GM19468 (cell line): ENCODE measurements around the gene LNPK.
"Not testable (repeated sequence)": the region's sequence is repeated elsewhere in the genome, so short reads cannot be mapped to it uniquely, and the experiment has no call there.

Experiments used
- ATAC-seq: cut with Tn5 transposase; IDR thresholded peaks from one replicate; pipeline ENCODE4 v1.9.1; 2021; ENCODE audit warnings: mild to moderate bottlenecking, moderate library complexity, moderate number of reproducible peaks; ENCODE audit not compliant: unreplicated experiment; ENCODE audit errors: extremely low read depth

Gene LNPK

DNA sequence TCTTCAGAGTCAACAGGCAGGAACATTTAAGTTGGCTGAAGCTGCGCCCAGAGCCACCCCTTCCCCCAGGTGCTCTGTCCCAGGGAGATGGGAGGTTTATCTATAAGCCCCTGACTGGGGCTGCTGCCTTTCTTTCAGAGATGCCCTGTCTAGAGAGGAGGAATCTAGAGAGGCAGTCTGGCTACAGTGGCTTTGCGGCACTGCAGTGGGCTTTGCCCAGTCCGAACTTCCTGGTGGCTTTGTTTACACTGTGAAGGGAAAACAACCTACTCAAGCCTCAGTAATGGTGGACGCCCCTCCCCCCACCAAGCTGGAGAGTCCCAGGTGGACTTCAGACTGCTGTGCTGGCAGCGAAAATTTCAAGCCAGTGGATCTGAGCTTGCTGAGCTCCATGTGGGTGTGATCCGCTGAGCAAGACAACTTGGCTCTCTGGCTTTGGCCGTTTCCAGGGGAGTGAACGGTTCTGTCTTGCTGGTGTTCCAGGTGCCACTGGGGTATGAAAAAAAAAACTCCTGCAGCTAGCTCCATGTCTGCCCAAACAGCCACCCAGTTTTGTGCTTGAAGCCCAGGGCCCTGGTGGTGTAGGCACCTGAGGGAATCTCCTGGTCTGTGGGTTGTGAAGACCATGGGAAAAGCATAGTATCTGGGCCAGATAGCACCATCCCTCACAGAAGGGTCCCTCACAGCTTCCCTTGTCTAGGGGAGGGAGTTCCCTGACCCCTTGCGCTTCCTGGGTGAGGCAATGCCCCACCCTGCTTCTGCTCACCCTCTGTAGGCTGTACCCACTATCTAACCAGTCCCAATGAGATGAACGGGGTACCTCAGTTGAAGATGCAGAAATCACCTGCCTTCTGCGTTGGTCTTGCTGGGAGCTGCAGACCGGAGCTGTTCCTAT, 88.0 kb downstream of the LNPK start:
- ATAC-seq: not testable (repeated sequence)

DNA sequence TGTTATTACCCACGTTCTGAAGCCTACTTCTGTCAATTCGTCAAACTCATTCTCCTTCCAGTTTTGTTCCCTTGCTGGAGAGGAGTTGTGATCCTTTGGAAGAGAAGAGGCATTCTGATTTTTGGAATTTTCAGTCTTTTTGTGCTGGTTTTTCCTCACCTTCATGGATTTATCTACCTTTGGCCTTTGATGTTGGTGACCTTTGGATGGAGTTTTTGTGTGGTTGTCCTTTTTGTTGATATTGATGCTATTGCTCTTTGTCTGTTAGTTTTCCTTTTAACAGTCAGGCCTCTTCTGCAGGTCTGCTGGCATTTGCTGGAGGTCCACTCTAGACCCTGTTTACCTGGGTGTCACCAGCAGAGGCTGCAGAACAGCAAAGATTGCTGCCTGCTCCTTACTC, 88.8 kb downstream of the LNPK start:
- not testable (repeated sequence) for ATAC-seq

DNA sequence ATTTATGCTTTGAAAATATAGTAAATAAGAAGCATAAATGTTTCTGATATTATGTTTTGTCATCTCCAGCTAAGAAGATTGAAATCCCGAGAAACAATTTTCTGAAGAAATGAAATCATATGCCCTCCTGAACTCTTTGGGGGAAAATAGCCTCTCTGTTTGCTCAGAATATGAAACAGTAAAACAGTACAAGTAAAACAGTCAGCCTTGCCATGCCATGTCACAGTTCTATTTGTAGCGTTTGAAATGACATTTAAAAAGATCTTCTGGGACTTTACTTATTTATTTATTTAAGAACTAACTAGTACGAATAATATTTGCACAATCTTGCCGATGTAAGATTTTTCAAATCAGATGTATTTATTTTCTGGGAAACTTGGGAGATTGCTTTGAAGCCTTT, 98.0 kb downstream of the LNPK start:
- ATAC-seq: no peak

DNA sequence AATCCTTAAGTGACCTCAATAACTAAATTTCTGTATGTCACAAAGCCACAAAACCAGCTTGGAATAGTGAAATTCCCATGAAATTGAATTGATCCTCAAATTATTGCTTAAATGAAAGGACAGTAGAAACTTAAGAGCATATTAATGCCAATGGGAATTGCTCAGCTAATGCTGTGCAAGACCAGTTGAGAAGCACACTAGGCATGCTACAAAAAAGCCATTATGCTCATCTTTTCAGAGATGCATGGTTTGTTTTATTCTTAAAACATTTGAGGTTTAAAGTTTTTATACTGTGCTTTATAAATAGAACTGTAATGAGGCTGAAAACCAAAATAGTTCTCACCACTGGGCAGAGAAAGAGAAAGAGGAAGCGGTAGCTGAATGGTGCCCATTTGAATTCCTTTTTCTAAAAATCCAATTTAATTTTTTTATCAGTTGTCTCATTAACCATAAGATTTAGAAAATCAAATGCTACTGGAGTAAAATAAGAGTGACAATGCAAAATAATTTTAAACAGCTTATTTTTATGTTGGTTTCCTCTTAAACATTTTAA, 98.6 kb downstream of the LNPK start:
- ATAC-seq: no peak

DNA sequence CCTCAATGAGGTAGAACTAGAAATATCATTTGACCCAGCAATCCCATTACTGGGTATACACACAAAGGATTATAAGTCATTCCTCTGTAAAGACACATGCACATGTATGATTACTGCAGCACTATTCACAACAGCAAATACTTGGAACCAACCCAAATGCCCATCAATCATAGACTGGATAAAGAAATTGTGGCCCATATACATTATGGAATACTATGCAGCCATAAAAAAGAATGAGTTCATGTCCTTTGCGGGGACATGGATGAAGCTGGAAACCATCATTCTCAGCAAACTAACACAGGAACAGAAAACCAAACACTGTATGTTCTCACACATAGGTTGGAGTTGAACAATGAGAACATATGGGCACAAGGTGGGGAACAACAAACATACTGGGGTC, 106.1 kb downstream of the LNPK start:
- not testable (repeated sequence) for ATAC-seq

DNA sequence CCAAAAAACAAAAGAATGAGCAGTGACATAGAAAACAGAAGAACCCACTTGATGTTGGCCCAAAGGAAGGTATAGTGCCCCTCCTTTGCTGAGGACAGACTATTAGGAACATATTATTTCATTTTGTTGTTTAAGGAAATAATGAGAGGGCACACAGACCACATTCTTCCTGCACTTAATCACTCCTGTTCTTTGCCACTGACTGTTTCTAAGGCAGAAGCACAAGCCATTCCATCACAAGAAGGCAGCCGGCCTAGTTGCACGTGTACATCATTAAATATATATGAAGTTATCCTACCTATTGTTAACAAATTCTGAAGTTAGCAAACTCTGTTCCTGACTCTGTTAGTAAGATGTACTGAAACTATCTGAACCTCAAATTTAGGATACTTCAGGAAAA, 110.0 kb downstream of the LNPK start:
- no peak for ATAC-seq

GRCh38 chr2:175890636-175891242, 111.3 kb downstream of the LNPK start:
- ATAC-seq: no peak

DNA sequence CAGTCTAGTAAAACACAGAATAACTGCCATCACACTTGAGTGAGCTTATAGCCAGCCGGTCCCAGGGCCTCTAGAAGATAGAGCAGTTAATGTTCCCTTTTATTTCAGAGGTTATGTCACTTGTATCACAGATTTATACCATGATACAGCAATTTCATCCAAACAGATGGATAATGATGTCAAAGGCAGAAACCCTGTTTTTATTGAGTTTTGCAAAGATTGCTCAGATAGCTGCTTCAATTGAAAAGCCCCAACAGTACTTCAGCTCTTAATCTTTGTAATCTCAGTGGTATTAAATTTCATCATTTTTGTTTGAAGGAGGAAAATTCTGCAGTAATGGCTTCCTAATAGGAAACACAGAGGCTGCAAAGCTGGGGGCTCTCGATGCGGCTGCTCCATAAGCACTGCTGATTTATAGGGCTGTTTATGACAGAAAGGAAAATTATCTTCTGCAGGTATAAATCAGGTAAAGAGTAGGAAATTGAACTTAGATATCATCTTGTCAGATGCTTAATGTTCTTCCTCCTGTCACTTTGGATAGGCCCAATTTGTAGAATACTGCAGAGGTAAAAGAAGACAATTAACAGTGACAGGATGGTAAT, 112.3 kb downstream of the LNPK start:
- no peak for ATAC-seq

DNA sequence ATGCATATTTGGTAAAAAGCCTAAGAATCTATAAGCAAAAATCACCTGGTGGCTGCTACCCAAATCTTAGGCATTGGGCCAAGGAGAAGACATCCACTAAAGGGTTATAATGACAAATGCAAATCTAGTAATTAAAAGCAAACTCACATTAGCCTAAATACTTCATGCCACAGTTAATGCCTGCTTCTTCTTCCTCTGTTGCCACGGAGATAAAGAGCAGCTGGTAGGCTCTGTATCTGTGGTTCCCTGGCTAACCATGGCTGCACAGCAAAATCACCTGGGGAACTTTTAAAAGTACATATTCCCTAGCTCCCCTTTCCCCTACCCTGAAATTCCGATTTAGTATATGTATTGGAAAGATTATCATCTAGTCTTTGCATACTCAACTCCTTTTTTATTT, 114.3 kb downstream of the LNPK start:
- ATAC-seq: no peak

- no peak for ATAC-seq
Observed at GRCh38 chr2:175884697-175885393, 117.2 kb downstream of the LNPK start.

GRCh38 chr2:175883586-175884194, 118.4 kb downstream of the LNPK start:
- no peak for ATAC-seq

- no peak for ATAC-seq
Observed at GRCh38 chr2:175879679-175880078, 122.4 kb downstream of the LNPK start.

- ATAC-seq: no peak
Observed at GRCh38 chr2:175877845-175878544, 124.1 kb downstream of the LNPK start.

GRCh38 chr2:175874291-175874690, 127.8 kb downstream of the LNPK start:
- ATAC-seq: no peak
